ENCODE measurements around the gene KRTAP4-8.
"Not testable (repeated sequence)": the region's sequence is repeated elsewhere in the genome, so short reads cannot be mapped to it uniquely, and the experiment has no call there.

The KRTAP4-8 gene

GRCh38 chr17:41101586-41102259 lies 3.8 kb upstream of the KRTAP4-8 start, which contains the start of gene KRTAP4-16:
KRTAP4-16 (minus strand) TSS chr17:41102209; CDS start chr17:41102209, 0 bp downstream.
- TF ChIP-seq CTCF (IDR thresholded peaks at IDR 0.05; ENCODE audit: borderline replicate concordance, insufficient read depth, low read depth, low read length) = no peak
- no peak within 1 kb of the TSS for H3K4me3 ChIP-seq (ENCODE audit: low read depth, low read length)

GRCh38 chr17:41099682-41100480 lies 1.9 kb upstream of the KRTAP4-8 start:
- H3K4me3 ChIP-seq (ENCODE audit: low read depth, low read length) = not testable (repeated sequence)

- no peak for TF ChIP-seq CTCF (IDR thresholded peaks at IDR 0.05; ENCODE audit: borderline replicate concordance, insufficient read depth, low read depth, low read length)
- no peak overlapping the region for H3K4me3 ChIP-seq (ENCODE audit: low read depth, low read length)
Observed at GRCh38 chr17:41098481-41098880, 539 bp upstream of the KRTAP4-8 start.

- no peak overlapping the region for H3K4me3 ChIP-seq (ENCODE audit: low read depth, low read length)
- TF ChIP-seq CTCF (IDR thresholded peaks at IDR 0.05; ENCODE audit: borderline replicate concordance, insufficient read depth, low read depth, low read length) = no peak
Observed at GRCh38 chr17:41096055-41096454, 1.9 kb downstream of the KRTAP4-8 start.

- H3K4me3 ChIP-seq (ENCODE audit: low read depth, low read length) = not testable (repeated sequence)
Observed at GRCh38 chr17:41088760-41089352, 9.1 kb downstream of the KRTAP4-8 start.

- not testable (repeated sequence) for H3K4me3 ChIP-seq (ENCODE audit: low read depth, low read length)
Observed at GRCh38 chr17:41084100-41084856, 13.7 kb downstream of the KRTAP4-8 start, which contains the start of gene KRTAP4-7. KRTAP4-7 (plus strand) TSS chr17:41084150; CDS start chr17:41084207, 57 bp downstream.

GRCh38 chr17:41083427-41083826 lies 14.5 kb downstream of the KRTAP4-8 start:
- H3K4me3 ChIP-seq (ENCODE audit: low read depth, low read length) = not testable (repeated sequence)

GRCh38 chr17:41082626-41083025 lies 15.3 kb downstream of the KRTAP4-8 start:
- no peak overlapping the region for H3K4me3 ChIP-seq (ENCODE audit: low read depth, low read length)
- TF ChIP-seq CTCF (IDR thresholded peaks at IDR 0.05; ENCODE audit: borderline replicate concordance, insufficient read depth, low read depth, low read length) = no peak

GRCh38 chr17:41076788-41077187 lies 21.2 kb downstream of the KRTAP4-8 start:
- no peak overlapping the region for H3K4me3 ChIP-seq (ENCODE audit: low read depth, low read length)
- no peak for TF ChIP-seq CTCF (IDR thresholded peaks at IDR 0.05; ENCODE audit: borderline replicate concordance, insufficient read depth, low read depth, low read length)

Measured in GM12875 (cell line).